BE2C (cell line): Measurements from ENCODE around the gene DCANP1. TPM values are rescaled to one million over a fixed set of nuclear protein-coding genes. Genes with fewer than 3 reads are reported as not detected.
"Not testable (repeated sequence)": the region's sequence is repeated elsewhere in the genome, so short reads cannot be mapped to it uniquely, and the experiment has no call there.

Source experiments
- DNase-seq: peaks from one replicate; pipeline ENCODE4 v3.0.0-alpha.2; 2020
- H3K27me3 ChIP-seq: fragments of 250-450 bp; sonication (Bioruptor Pico); 2 replicates; pipeline ENCODE4 v1.5.1; 2020; ENCODE audit warnings: mild to moderate bottlenecking
- H3K36me3 ChIP-seq: fragments of 250-450 bp; sonication (Bioruptor Pico); 2 replicates; pipeline ENCODE4 v1.5.1; 2020; ENCODE audit warnings: mild to moderate bottlenecking
- H3K4me1 ChIP-seq: fragments of 250-450 bp; sonication (Bioruptor Pico); 2 replicates; pipeline ENCODE4 v1.5.1; 2020
- H3K4me3 ChIP-seq: 2 replicates; pipeline ENCODE4 v1.5.1; 2011; ENCODE audit warnings: low read depth, low read length
- H3K9me3 ChIP-seq: fragments of 250-450 bp; sonication (Bioruptor Pico); 2 replicates; pipeline ENCODE4 v1.5.1; 2020
- CTCF ChIP-seq: IDR thresholded peaks from 2 replicates; pipeline ENCODE4 v1.5.1; 2012; ENCODE audit warnings: mild to moderate bottlenecking, low read depth, low read length
- polyA plus RNA-seq: library from polyadenylated mRNA; unstranded; fragments of >200 nt; gene quantifications from one replicate; pipeline ENCODE4 v1.2.1, GENCODE V29; 2012; ENCODE audit warnings: low read depth, missing spikeins; ENCODE audit not compliant: insufficient read length, insufficient read depth

Gene DCANP1
- not detected for polyA plus RNA-seq

GRCh38 chr5:135447298-135447929 lies at the start of gene DCANP1:
Gene DCANP1, minus strand, starts transcription at chr5:135447348. Its CDS starts 240 bp downstream, at chr5:135447108.
- Histone ChIP-seq H3K9me3 (no peaks in the 10 kb centered on the region), H3K36me3 (no peaks in the 10 kb centered on the region), H3K4me3 (no peak within 1 kb of the TSS), H3K4me1 (no peaks in the 10 kb centered on the region), H3K27me3 (peaks cover 7% of the 10 kb centered on the region)
- no peak for DNase-seq
- TF ChIP-seq CTCF: no peak

GRCh38 chr5:135495531-135495930 lies 48.4 kb upstream of the DCANP1 start:
- H3K36me3 ChIP-seq, DNase-seq, H3K4me1 ChIP-seq, H3K4me3 ChIP-seq, H3K27me3 ChIP-seq, H3K9me3 ChIP-seq: not testable (repeated sequence)

GRCh38 chr5:135494196-135494595 lies 47.0 kb upstream of the DCANP1 start:
- H3K4me1 ChIP-seq: peaks cover 2% of the 10 kb centered on the region
- H3K36me3 ChIP-seq: no peaks in the 10 kb centered on the region
- no peak overlapping the region for H3K4me3 ChIP-seq
- H3K9me3 ChIP-seq: no peaks in the 10 kb centered on the region
- TF ChIP-seq CTCF: no peak
- no peaks in the 10 kb centered on the region for H3K27me3 ChIP-seq
- DNase-seq: no peak

- Histone ChIP-seq H3K36me3 (no peaks in the 10 kb centered on the region), H3K4me3 (no peak overlapping the region), H3K27me3 (no peaks in the 10 kb centered on the region; the same call in 1 of the 2 replicates), H3K9me3 (no peaks in the 10 kb centered on the region), H3K4me1 (peaks cover 4% of the 10 kb centered on the region)
- DNase-seq: no peak
- TF ChIP-seq CTCF: no peak
Observed at GRCh38 chr5:135493406-135494180, 46.4 kb upstream of the DCANP1 start.

- no peaks in the 10 kb centered on the region; the same call in 1 of the 2 replicates for H3K27me3 ChIP-seq
- H3K4me3 ChIP-seq: no peak overlapping the region
- peaks cover 4% of the 10 kb centered on the region for H3K4me1 ChIP-seq
Observed at GRCh38 chr5:135492319-135492626, 45.1 kb upstream of the DCANP1 start.

More at GRCh38 chr5:135492319-135492626, 45.1 kb upstream of the DCANP1 start:
- Histone ChIP-seq H3K36me3 (no peaks in the 10 kb centered on the region), H3K9me3 (no peaks in the 10 kb centered on the region)
- TF ChIP-seq CTCF: no peak
- no peak for DNase-seq
